ENCODE results near the gene EXT2.

The EXT2 gene

GRCh38 chr11:44267006-44267749 lies 171.7 kb downstream of the EXT2 start:
- no peak overlapping the region for H3K27ac ChIP-seq
- no peak for TF ChIP-seq CTCF (conservative IDR thresholded peaks at IDR 0.05)

DNA sequence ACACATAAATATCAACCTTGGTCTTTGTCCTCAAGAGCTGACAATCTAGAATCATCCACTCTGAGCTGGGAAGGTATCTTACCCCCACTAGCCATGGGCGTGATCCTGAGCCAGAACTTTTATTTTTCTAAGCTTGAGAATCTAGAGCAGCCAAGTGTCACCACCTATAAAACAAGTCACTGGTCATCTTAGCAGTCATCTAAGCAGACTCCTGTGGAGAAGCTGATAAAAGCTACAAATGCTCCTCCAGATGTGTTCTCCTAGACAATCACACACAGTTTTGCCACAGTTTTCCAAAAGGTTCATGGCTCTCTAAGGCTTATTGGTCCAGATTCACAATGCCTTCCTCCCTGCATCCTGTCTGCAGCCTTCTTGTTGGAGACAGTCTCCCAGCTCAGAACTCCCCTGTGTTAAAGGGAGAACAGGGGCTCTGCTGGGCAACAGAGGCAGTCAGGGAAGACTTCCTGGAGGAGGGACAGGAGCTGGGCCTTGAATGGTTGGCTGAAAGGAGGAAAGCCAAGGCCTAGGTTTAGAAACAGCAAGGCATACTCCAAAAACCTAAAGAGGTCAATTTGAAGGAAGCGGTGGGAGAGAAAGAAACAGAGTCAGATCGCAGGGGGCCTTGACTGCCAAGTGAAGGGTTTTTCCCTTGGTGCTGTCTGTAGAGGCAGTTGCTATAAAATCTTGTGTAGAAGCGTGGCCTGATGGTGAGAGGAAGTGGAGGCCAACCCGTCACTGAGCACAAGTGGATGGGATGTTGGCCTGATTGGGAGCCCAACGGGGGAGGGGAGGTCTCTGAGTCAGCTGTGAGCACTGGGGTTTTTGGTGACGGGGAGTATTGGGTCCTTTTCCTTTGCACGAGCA lies 172.5 kb downstream of the EXT2 start:
- no peak overlapping the region for H3K27ac ChIP-seq
- no peak for TF ChIP-seq CTCF (conservative IDR thresholded peaks at IDR 0.05)

GRCh38 chr11:44268614-44269080 lies 173.2 kb downstream of the EXT2 start:
- no peak overlapping the region for H3K27ac ChIP-seq
- TF ChIP-seq CTCF (conservative IDR thresholded peaks at IDR 0.05) = no peak

DNA sequence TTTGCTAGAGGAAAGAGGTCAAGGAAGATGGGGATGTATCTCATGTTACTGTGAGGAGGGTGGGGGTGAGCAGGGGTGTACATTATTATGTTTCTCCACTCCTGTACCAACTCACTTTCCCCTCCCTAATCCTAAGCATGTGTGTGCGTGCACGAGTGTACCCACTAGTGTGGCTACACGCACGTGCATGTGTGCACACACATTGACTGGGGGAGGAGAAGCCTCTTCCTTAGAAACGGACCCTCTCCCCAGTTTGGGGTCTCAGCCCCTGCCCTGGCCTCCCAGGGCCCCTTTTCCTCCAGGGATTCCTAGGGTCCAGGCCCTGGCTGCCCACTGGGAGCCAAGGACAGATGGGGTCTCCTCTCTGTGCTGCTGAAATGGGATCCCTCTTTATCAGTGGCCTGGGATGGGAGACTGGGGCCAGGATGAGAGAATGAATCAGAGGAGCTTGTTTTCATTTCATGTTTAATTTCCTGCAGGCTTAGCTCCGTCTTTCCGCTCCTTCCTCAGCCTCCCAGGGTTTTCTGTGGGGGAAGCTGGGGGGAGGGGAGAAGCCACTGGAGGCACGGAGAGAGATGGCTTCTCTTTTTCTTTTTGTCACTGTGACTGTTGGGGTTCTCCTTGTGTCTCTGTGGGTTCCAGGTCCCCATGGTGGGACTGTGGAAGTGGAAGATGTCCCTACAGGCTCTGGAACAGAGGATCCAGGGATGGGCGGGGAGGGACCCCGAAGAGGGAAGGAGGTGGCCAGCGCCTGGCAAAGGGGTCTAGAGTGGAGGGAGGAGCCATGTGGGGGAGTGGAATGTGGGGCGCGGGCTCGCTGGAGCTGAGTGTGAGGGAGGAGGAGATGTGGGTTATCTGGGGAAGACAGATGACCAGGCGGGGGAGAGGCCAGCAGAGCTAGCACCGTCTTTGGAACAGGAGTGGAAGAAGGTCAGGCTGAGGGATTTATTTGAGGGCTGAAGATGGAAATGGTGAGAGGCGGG lies 174.2 kb downstream of the EXT2 start:
- TF ChIP-seq CTCF (conservative IDR thresholded peaks at IDR 0.05) = no peak
- no peak overlapping the region for H3K27ac ChIP-seq

DNA sequence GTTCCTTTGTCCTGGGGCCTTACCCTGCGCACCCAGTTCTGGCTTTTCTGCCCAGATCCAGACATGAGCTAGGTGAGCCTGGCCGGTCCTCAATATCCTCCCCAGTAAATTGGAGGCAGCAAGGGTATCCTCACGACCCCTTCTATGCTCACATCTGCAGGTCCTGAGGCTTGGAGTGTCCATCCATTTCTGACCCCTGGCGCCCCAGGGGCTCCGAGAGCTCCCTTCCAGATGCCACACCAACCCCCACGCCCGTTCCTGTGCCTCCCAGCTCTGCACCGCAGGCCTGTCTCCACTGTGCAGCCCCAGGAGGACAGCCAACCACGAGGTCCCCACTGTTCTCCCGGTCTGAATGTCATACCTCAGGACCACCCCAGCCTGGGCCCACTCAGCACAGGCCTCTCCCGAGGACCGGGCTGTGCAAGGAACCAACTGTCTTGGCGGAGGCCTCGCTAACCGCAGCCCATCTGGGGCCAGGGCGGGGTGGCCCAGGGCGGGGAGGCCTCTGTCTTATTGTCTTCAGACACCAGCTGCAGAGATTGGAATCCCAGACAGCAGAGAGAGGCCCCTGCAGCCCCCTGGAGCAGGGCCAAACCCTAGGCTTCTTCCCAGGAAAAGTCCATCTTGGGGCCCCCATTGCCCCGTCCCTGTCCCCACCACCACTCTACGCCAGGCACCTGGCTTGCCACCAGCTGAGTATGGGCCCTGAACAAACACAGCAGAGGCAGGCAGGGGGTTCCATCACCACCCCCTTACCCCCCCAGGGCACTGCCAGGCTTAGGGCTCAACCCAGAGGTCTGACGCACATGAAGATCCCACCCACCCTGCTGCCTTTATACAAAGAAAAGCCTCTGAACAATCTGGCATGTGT lies 175.2 kb downstream of the EXT2 start:
- H3K27ac ChIP-seq = no peak overlapping the region
- TF ChIP-seq CTCF (conservative IDR thresholded peaks at IDR 0.05) = no peak

- H3K27ac ChIP-seq = no peak overlapping the region
- TF ChIP-seq CTCF (conservative IDR thresholded peaks at IDR 0.05) = no peak
Measured at GRCh38 chr11:44271286-44271685, 175.8 kb downstream of the EXT2 start.
